HepG2 (cell line): Measurements from ENCODE around the gene SLC7A6OS. TPM values are rescaled to one million over a fixed set of nuclear protein-coding genes. Genes with fewer than 3 reads are reported as not detected.
A peak's percentile ranks its signal among the peaks of the same experiment; 100 is the strongest.

Experiments
- ATAC-seq: fragments of 200-7000 bp; cut with Tn5 transposase; 3 replicates; pipeline ENCODE4 v1.9.1; 2020; ENCODE audit warnings: mild to moderate bottlenecking, moderate library complexity
- BruUV-seq: library from RNA; stranded (reverse); fragments of 400-500 nt; replicated peaks from 2 replicates; lab custom pipeline; 2021; lab: Mats Ljungman, UMichigan
- CTCF ChIA-PET: fragments of 300-600 bp; formaldehyde crosslinking; extraction: SDS; loops from one replicate; lab custom pipeline; 2021; ENCODE audit warnings: low total read pairs, inconsistent platforms, low intra/inter-chr PET ratio; lab: Yijun Ruan, JAX
- POLR2A ChIA-PET: fragments of 350-600 bp; sonication (Branson Sonifier 250); formaldehyde crosslinking; loops from one replicate; lab custom pipeline; 2020; ENCODE audit warnings: antibody characterized with exemption, inconsistent platforms; lab: Yijun Ruan, JAX
- DNase-seq: peaks from one replicate; pipeline ENCODE4 v3.0.0-alpha.2; 2015; ENCODE audit warnings: low spot score
- FAIRE-seq: peaks from 3 replicates; lab custom pipeline; 2011; peaks lifted over from hg19 to GRCh38; lab: Jason Lieb, UNC
- H2AFZ ChIP-seq: one replicate; pipeline ENCODE4 v1.6.1; 2011; ENCODE audit warnings: low read length, inconsistent platforms
- H3K27ac ChIP-seq: fragments of 300-600 bp; 3 replicates; pipeline ENCODE4 v1.8.0; 2011; ENCODE audit warnings: mixed run types, mild to moderate bottlenecking, mixed read lengths, low read length, inconsistent platforms; ENCODE audit not compliant: insufficient read depth; ENCODE audit errors: extremely low read length
- H3K27me3 ChIP-seq, 2 experiments: fragments of 200-600 bp in 1 of 2; 2 replicates in 1 of 2; 3 replicates in 1 of 2; pipeline versions ENCODE4 v1.6.0 to v1.8.0; 2011; ENCODE audit warnings: low read length in 2 of 2, mild to moderate bottlenecking in 2 of 2, moderate library complexity in 2 of 2, inconsistent platforms in 1 of 2; ENCODE audit not compliant: insufficient read depth in 2 of 2, control insufficient read depth in 1 of 2
- H3K36me3 ChIP-seq, 2 experiments: fragments of 200-600 bp in 1 of 2; replicated peaks in 1 of 2; 2 replicates in 1 of 2; 3 replicates in 1 of 2; pipeline versions ENCODE4 v1.5.1 to v1.8.0; 2011; ENCODE audit warnings: low read length in 2 of 2, inconsistent platforms in 1 of 2; ENCODE audit not compliant: insufficient read depth in 2 of 2, control insufficient read depth in 1 of 2
- H3K4me1 ChIP-seq: 2 replicates; pipeline ENCODE4 v1.5.1; 2012; ENCODE audit warnings: low read length, inconsistent platforms; ENCODE audit not compliant: insufficient read depth
- H3K4me2 ChIP-seq: 2 replicates; pipeline ENCODE4 v1.6.0; 2011; ENCODE audit warnings: low read depth, low read length, inconsistent platforms
- H3K4me3 ChIP-seq, 3 experiments: fragments of 200-600 bp in 1 of 3; sonication (generic), shearing (Covaris generic) in 1 of 3; replicated peaks in 1 of 3; 2 replicates each; pipeline ENCODE4 v1.5.1; 2011 to 2016; ENCODE audit warnings: low read length in 3 of 3, inconsistent platforms in 2 of 3, low read depth in 2 of 3, mild to moderate bottlenecking in 2 of 3, control low read depth in 1 of 3, mixed read lengths in 1 of 3; ENCODE audit not compliant: insufficient read depth in 1 of 3
- H3K79me2 ChIP-seq: one replicate; pipeline ENCODE4 v1.6.1; 2011; ENCODE audit warnings: low read length, inconsistent platforms; ENCODE audit not compliant: insufficient read depth
- H3K9ac ChIP-seq: 2 replicates; pipeline ENCODE4 v1.6.0; 2011; ENCODE audit warnings: mild to moderate bottlenecking, low read depth, low read length, inconsistent platforms; ENCODE audit not compliant: insufficient read depth
- H3K9me3 ChIP-seq: 2 replicates; pipeline ENCODE4 v1.5.1; 2012; ENCODE audit warnings: mild to moderate bottlenecking, low read length
- H4K20me1 ChIP-seq: 2 replicates; pipeline ENCODE4 v1.6.0; 2011; ENCODE audit warnings: inconsistent platforms, mild to moderate bottlenecking, low read length, moderate library complexity; ENCODE audit not compliant: insufficient read depth
- PHF20 ChIP-seq: sonication (generic); formaldehyde crosslinking; IDR thresholded peaks from 2 replicates; pipeline ENCODE4 v1.5.0; 2020; ENCODE audit warnings: mild to moderate bottlenecking, missing genetic modification reagents
- PHF5A ChIP-seq: IDR thresholded peaks from one replicate; pipeline ENCODE4 v1.6.1; 2018; ENCODE audit warnings: low read depth, missing genetic modification reagents; ENCODE audit not compliant: unreplicated experiment
- RAD51 ChIP-seq: fragments of 450-650 bp; IDR thresholded peaks from 2 replicates; pipeline ENCODE4 v1.6.1; 2016; ENCODE audit warnings: borderline replicate concordance
- RFX1 ChIP-seq: fragments of 450-650 bp; IDR thresholded peaks from 2 replicates; pipeline ENCODE4 v1.6.1; 2017
- SPEN ChIP-seq: sonication (generic); formaldehyde crosslinking; IDR thresholded peaks from 2 replicates; pipeline ENCODE4 v1.5.1; 2020; ENCODE audit warnings: low read depth, mild to moderate bottlenecking, missing genetic modification reagents
- ZHX2 ChIP-seq, 2 experiments: sonication (generic) in 1 of 2; formaldehyde crosslinking in 1 of 2; IDR thresholded peaks; 2 replicates each; pipeline versions ENCODE4 v1.6.1 to v1.9.0; 2014 to 2022; ENCODE audit warnings: antibody characterized with exemption in 1 of 2, borderline replicate concordance in 1 of 2, inconsistent platforms in 1 of 2, low read depth in 1 of 2, missing genetic modification reagents in 1 of 2
- ZNF121 ChIP-seq: sonication (generic); formaldehyde crosslinking; IDR thresholded peaks from 2 replicates; pipeline ENCODE4 v1.5.0; 2020; ENCODE audit warnings: mild to moderate bottlenecking, missing genetic modification reagents
- WGBS: methylation state at CpG from one replicate; pipeline ENCODE4 v1.1.6; 2017; ENCODE audit warnings: low lambda C conversion rate; 5-methylcytosine and 5-hydroxymethylcytosine counted together
- in situ Hi-C: cut with HindIII; loops from 2 replicates; pipeline ENCODE4 v1.10.0; 2017; ENCODE audit warnings: low pct_unique_long_range_greater_than_20kb; ENCODE audit not compliant: extremely low pct_ligation_motif_present
- intact Hi-C: fragments of 100-400 bp; cut with micrococcal nuclease; formaldehyde crosslinking; loops from one replicate; pipeline ENCODE4 v1.10.0; 2022; ENCODE audit not compliant: unreplicated experiment
- polyA plus RNA-seq, 8 experiments: library from polyadenylated mRNA; depleted of rRNA in 3 of 8; stranded (reverse) in 7 of 8; unstranded in 1 of 8; fragments of >200 nt; fragmentation: Illumina TruSeq in 4 of 8; extraction: Trizol in 4 of 8; gene quantifications; 2 replicates each; pipeline versions ENCODE4 v1.2.1 to v1.2.3, GENCODE V29; 2011 to 2016; ENCODE audit warnings: low read depth in 4 of 8, missing spikeins in 1 of 8, mixed read lengths in 1 of 8; ENCODE audit not compliant: insufficient read depth in 1 of 8
- total RNA-seq, 5 experiments: library from RNA; depleted of rRNA; stranded (reverse); fragments of >200 nt; fragmentation: Illumina TruSeq; extraction: Trizol; gene quantifications; 2 replicates each; pipeline ENCODE4 v1.2.3, GENCODE V29; 2016; ENCODE audit warnings: low read depth in 1 of 5

SLC7A6OS gene
- total and polyA plus RNA-seq, 2 of the 13 experiments (the other 11 are each of a cell fraction or from before 2014, with no cell fraction given): 11.2 to 21.5 TPM

- TF ChIP-seq ZHX2 (IDR thresholded peaks at IDR 0.05; ENCODE audit: low read depth): no peak
- TF ChIP-seq ZHX2 (CRISPR knock-in tag; IDR thresholded peaks at IDR 0.05; ENCODE audit: borderline replicate concordance): no peak
- no peak for TF ChIP-seq RFX1
- no peak for TF ChIP-seq PHF5A (CRISPR knock-in tag)
- TF ChIP-seq RAD51: no peak
- TF ChIP-seq PHF20: no peak
Observed at GRCh38 chr16:68328151-68328859, 17.6 kb upstream of the SLC7A6OS start (continued).

- POLR2A ChIA-PET: interaction anchor here (0.8 to 3.9 kb wide), 2 partner anchors 14 to 61 kb away, joined by 3 to 24 read pairs; partner anchors contain the start of genes PRMT7, SLC7A6 and SLC7A6OS
- Histone ChIP-seq H3K4me2 (no peak overlapping the region), H3K9me3 (no peaks in the 10 kb centered on the region), H4K20me1 (no peaks in the 10 kb centered on the region), H2AFZ (no peak overlapping the region), H3K4me1 (peaks cover 30% of the 10 kb centered on the region), H3K79me2 (no peaks in the 10 kb centered on the region), H3K27ac (no peak overlapping the region), H3K36me3 (peaks cover 3 to 51% of the 10 kb centered on the region in 2 experiments), H3K27me3 (no peaks in the 10 kb centered on the region), H3K9ac (no peak overlapping the region), H3K4me3 (no peak overlapping the region)
- in situ Hi-C loops: loop anchor here (5.0 kb wide), 1 partner anchor 63 kb away; the partner anchor contains the start of gene SLC7A6
- TF ChIP-seq ZNF121: peak; percentile 77
- no peak for TF ChIP-seq SPEN (CRISPR knock-in tag)
- CTCF ChIA-PET: no interaction called here
- WGBS: 96% methylated on average over 8 of the region's 8 CpGs
- DNase-seq (no peak), ATAC-seq (no peak), FAIRE-seq (no peak)
- intact Hi-C loops: no loop called here
- BruUV-seq: no TSS peak
Observed at GRCh38 chr16:68324780-68325357, 14.1 kb upstream of the SLC7A6OS start.
